Measurements from ENCODE around the gene LEMD2.

Gene LEMD2

GRCh38 chr6:33776186-33776585 is 12.7 kb downstream of the LEMD2 start:
- DNase-seq (ENCODE audit: low read depth): no peak
- no peak for TF ChIP-seq CTCF (IDR thresholded peaks at IDR 0.05; ENCODE audit: control insufficient read depth, extremely low read depth, insufficient read depth)
- no peak overlapping the region for H3K4me3 ChIP-seq (ENCODE audit: low read depth, low read length)

- no peak overlapping the region for H3K4me3 ChIP-seq (ENCODE audit: low read depth, low read length)
- TF ChIP-seq CTCF (IDR thresholded peaks at IDR 0.05; ENCODE audit: control insufficient read depth, extremely low read depth, insufficient read depth): no peak
- DNase-seq (ENCODE audit: low read depth): no peak
Measured at GRCh38 chr6:33774774-33775173, 14.2 kb downstream of the LEMD2 start.

GRCh38 chr6:33772902-33773472 is 15.9 kb downstream of the LEMD2 start:
- DNase-seq (ENCODE audit: low read depth): no peak
- H3K4me3 ChIP-seq (ENCODE audit: low read depth, low read length): no peak overlapping the region
- TF ChIP-seq CTCF (IDR thresholded peaks at IDR 0.05; ENCODE audit: control insufficient read depth, extremely low read depth, insufficient read depth): no peak

- no peak overlapping the region for H3K4me3 ChIP-seq (ENCODE audit: low read depth, low read length)
- TF ChIP-seq CTCF (IDR thresholded peaks at IDR 0.05; ENCODE audit: control insufficient read depth, extremely low read depth, insufficient read depth): no peak
- DNase-seq (ENCODE audit: low read depth): no peak
Measured at GRCh38 chr6:33772082-33772830, 16.7 kb downstream of the LEMD2 start.

- peak; percentile 95 for TF ChIP-seq CTCF (IDR thresholded peaks at IDR 0.05; ENCODE audit: control insufficient read depth, extremely low read depth, insufficient read depth)
- no peak overlapping the region for H3K4me3 ChIP-seq (ENCODE audit: low read depth, low read length)
- DNase-seq (ENCODE audit: low read depth): no peak
Measured at GRCh38 chr6:33771146-33772081, 17.5 kb downstream of the LEMD2 start.

GRCh38 chr6:33770833-33771145 is 18.1 kb downstream of the LEMD2 start:
- DNase-seq (ENCODE audit: low read depth): no peak
- no peak for TF ChIP-seq CTCF (IDR thresholded peaks at IDR 0.05; ENCODE audit: control insufficient read depth, extremely low read depth, insufficient read depth)
- no peak overlapping the region for H3K4me3 ChIP-seq (ENCODE audit: low read depth, low read length)

All from LNCaP clone FGC (cell line).